Measurements from ENCODE around the gene KLRD1.

DNA sequence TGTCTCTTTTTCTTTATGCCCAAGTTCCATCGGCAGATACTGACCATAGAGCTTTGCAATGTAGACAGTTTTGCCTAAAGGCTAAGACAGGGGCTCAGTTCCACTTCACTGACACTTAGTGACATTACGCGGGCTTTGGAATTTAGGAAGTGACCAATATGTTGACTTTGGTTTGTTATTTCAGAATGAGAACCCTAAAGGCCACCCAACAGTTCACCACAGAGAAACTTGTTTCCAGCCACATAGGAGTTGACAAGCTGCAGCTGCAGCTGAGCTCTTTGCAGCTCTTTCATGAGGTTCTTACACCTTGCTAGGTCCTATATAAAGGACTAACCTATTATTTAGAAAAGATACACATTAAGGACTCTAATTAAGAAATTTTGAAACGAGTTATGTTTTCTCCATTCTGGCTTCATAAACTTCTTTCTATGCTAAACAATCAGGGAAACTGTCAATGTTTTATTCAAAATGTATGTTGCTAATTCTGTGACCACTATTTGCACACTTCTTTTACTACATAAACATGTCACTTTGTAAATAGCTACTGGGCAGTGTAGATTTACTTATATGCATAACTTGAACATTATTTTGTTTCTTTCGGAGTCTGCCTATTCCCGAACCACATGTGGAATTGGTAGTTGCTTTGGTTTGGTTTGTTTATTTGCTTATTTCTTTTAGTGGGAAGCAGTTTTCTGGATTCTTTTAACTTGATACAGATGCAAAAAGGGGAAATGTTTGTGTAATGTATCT, 18.5 kb upstream of the KLRD1 start:
- TF ChIP-seq, protein P1, sequence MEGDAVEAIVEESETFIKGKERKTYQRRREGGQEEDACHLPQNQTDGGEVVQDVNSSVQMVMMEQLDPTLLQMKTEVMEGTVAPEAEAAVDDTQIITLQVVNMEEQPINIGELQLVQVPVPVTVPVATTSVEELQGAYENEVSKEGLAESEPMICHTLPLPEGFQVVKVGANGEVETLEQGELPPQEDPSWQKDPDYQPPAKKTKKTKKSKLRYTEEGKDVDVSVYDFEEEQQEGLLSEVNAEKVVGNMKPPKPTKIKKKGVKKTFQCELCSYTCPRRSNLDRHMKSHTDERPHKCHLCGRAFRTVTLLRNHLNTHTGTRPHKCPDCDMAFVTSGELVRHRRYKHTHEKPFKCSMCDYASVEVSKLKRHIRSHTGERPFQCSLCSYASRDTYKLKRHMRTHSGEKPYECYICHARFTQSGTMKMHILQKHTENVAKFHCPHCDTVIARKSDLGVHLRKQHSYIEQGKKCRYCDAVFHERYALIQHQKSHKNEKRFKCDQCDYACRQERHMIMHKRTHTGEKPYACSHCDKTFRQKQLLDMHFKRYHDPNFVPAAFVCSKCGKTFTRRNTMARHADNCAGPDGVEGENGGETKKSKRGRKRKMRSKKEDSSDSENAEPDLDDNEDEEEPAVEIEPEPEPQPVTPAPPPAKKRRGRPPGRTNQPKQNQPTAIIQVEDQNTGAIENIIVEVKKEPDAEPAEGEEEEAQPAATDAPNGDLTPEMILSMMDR (IDR thresholded peaks at IDR 0.05; ENCODE audit: low read depth, low read length, poor library complexity, severe bottlenecking): no peak
- TF ChIP-seq EZH2phosphoT487 (IDR thresholded peaks at IDR 0.05; ENCODE audit: borderline replicate concordance, low read length): no peak
